A549 (cell line): ENCODE results near the gene UNC5B. TPM values are rescaled to one million over a fixed set of nuclear protein-coding genes. Genes with fewer than 3 reads are reported as not detected.
A peak's percentile ranks its signal among the peaks of the same experiment; 100 is the strongest.

Experiments
- ATAC-seq, 2 experiments: fragments of 200-7000 bp in 1 of 2; fragments of >200 bp in 1 of 2; cut with Nextera tagmentation in 1 of 2; cut with Tn5 transposase in 1 of 2; 3 replicates each; pipeline versions ENCODE4 v1.8.0 to v1.9.1; 2018 to 2020; ENCODE audit warnings: mild to moderate bottlenecking in 1 of 2, moderate library complexity in 1 of 2
- CTCF ChIA-PET: fragments of 300-600 bp; sonication (Branson Sonifier 250); formaldehyde crosslinking; extraction: SDS; loops from one replicate; lab custom pipeline; 2021; ENCODE audit warnings: antibody characterized with exemption, inconsistent platforms; lab: Yijun Ruan, JAX
- POLR2A ChIA-PET: fragments of 350-600 bp; formaldehyde crosslinking; extraction: SDS; loops from one replicate; lab custom pipeline; 2021; ENCODE audit warnings: antibody characterized with exemption, inconsistent platforms; lab: Yijun Ruan, JAX
- DNase-seq, 2 experiments: peaks; one replicate each; pipeline versions ENCODE4 v3.0.0 to v3.0.0-alpha.2; 2011 to 2016; ENCODE audit warnings: low read depth in 1 of 2, low spot score in 1 of 2
- FAIRE-seq: peaks from 2 replicates; lab custom pipeline; 2011; peaks lifted over from hg19 to GRCh38; lab: Jason Lieb, UNC
- H3K27ac ChIP-seq, 2 experiments: fragments of >200 bp; sonication (Bioruptor Twin); formaldehyde crosslinking; 3 replicates each; pipeline ENCODE4 v1.5.1; 2016 to 2017
- H3K4me1 ChIP-seq: fragments of >200 bp; sonication (Bioruptor Twin); formaldehyde crosslinking; 3 replicates; pipeline ENCODE4 v1.6.1; 2016
- H3K4me2 ChIP-seq: fragments of >200 bp; sonication (Bioruptor Twin); formaldehyde crosslinking; 3 replicates; pipeline ENCODE4 v1.6.1; 2016
- H3K4me3 ChIP-seq: fragments of >200 bp; sonication (Bioruptor Twin); formaldehyde crosslinking; 3 replicates; pipeline ENCODE4 v1.5.1; 2016
- H3K9me3 ChIP-seq: fragments of >200 bp; sonication (Bioruptor Twin); formaldehyde crosslinking; 3 replicates; pipeline ENCODE4 v1.6.1; 2016
- BHLHE40 ChIP-seq: IDR thresholded peaks from 2 replicates; pipeline ENCODE4 v1.6.1; 2012; ENCODE audit warnings: low read depth, low read length, inconsistent platforms
- CHD2 ChIP-seq: fragments of 150-350 bp; IDR thresholded peaks from 2 replicates; pipeline ENCODE4 v1.6.1; 2014; ENCODE audit warnings: low read length; ENCODE audit not compliant: partially characterized antibody
- EP300 ChIP-seq, 2 experiments: fragments of >200 bp; sonication (Bioruptor Twin); formaldehyde crosslinking; IDR thresholded peaks; 2 replicates in 1 of 2; 3 replicates in 1 of 2; pipeline ENCODE4 v1.6.1; 2016 to 2017
- HEYL ChIP-seq: fragments of 250-450 bp; sonication (Bioruptor Pico); IDR thresholded peaks from 2 replicates; pipeline ENCODE4 v1.8.0; 2021; ENCODE audit warnings: mild to moderate bottlenecking, moderate library complexity
- KDM1A ChIP-seq: fragments of 200-600 bp; sonication (generic); IDR thresholded peaks from 2 replicates; pipeline ENCODE4 v1.6.1; 2016; ENCODE audit warnings: low read depth, mild to moderate bottlenecking
- MAFK ChIP-seq: fragments of 450-650 bp; IDR thresholded peaks from 2 replicates; pipeline ENCODE4 v1.6.1; 2014; ENCODE audit not compliant: partially characterized antibody
- PHF8 ChIP-seq: fragments of 200-600 bp; sonication (generic); IDR thresholded peaks from 2 replicates; pipeline ENCODE4 v1.6.1; 2016; ENCODE audit warnings: low read depth, mild to moderate bottlenecking, antibody characterized with exemption, moderate library complexity, borderline replicate concordance
- RAD21 ChIP-seq, 2 experiments: fragments of >200 bp in 1 of 2; sonication (Bioruptor Twin) in 1 of 2; formaldehyde crosslinking in 1 of 2; IDR thresholded peaks in 1 of 2; conservative IDR thresholded peaks in 1 of 2; 2 replicates in 1 of 2; 3 replicates in 1 of 2; pipeline ENCODE4 v1.6.1; 2012 to 2018; ENCODE audit warnings: inconsistent platforms in 1 of 2
- RARB ChIP-seq: fragments of 250-450 bp; sonication (Bioruptor Pico); IDR thresholded peaks from 2 replicates; pipeline ENCODE4 v1.8.0; 2021; ENCODE audit warnings: mild to moderate bottlenecking, moderate library complexity
- RCOR1 ChIP-seq: fragments of 150-350 bp; IDR thresholded peaks from 2 replicates; pipeline ENCODE4 v1.6.1; 2014; ENCODE audit warnings: antibody characterized with exemption, low read length, low read depth
- SMC3 ChIP-seq: fragments of >200 bp; sonication (Bioruptor Twin); formaldehyde crosslinking; IDR thresholded peaks from 3 replicates; pipeline ENCODE4 v1.6.1; 2018; ENCODE audit warnings: inconsistent platforms
- TFCP2L1 ChIP-seq: fragments of 250-450 bp; sonication (Bioruptor Pico); IDR thresholded peaks from 2 replicates; pipeline ENCODE4 v1.5.0; 2021; ENCODE audit warnings: mild to moderate bottlenecking
- ZC3H11A ChIP-seq: fragments of 450-650 bp; IDR thresholded peaks from 2 replicates; pipeline ENCODE4 v1.6.1; 2014; ENCODE audit warnings: antibody characterized with exemption, mild to moderate bottlenecking
- WGBS: methylation state at CpG from one replicate; pipeline ENCODE4 v1.1.6; 2017; ENCODE audit errors: missing lambda C conversion rate; 5-methylcytosine and 5-hydroxymethylcytosine counted together
- polyA plus RNA-seq, 4 experiments: library from polyadenylated mRNA; depleted of rRNA in 3 of 4; stranded (reverse); fragments of >200 nt; fragmentation: RNase III in 1 of 4; extraction: RNeasy Plus Mini Kit Qiagen cat#74134 plus additional on column Dnase treatment in 1 of 4; gene quantifications; 2 replicates in 3 of 4; 3 replicates in 1 of 4; pipeline ENCODE4 v1.2.3, GENCODE V29; 2011 to 2017
- TF ChIP-seq, protein P1 (sequence below): fragments of 150-350 bp; IDR thresholded peaks from 2 replicates; pipeline ENCODE4 v1.6.1; 2014; ENCODE audit warnings: low read depth, mild to moderate bottlenecking, low read length
- TF ChIP-seq, protein P2 (sequence below): IDR thresholded peaks from 2 replicates; pipeline ENCODE4 v1.6.1; 2012; ENCODE audit warnings: low read depth, borderline replicate concordance
- TF ChIP-seq, protein P3 (sequence below): fragments of >200 bp; sonication (Bioruptor Twin); formaldehyde crosslinking; IDR thresholded peaks from 3 replicates; pipeline ENCODE4 v1.5.1; 2016

Gene UNC5B
- polyA plus RNA-seq, 2 of the 4 experiments (the other 2 are of a cell fraction) = 0.14 to 1.0 TPM

DNA sequence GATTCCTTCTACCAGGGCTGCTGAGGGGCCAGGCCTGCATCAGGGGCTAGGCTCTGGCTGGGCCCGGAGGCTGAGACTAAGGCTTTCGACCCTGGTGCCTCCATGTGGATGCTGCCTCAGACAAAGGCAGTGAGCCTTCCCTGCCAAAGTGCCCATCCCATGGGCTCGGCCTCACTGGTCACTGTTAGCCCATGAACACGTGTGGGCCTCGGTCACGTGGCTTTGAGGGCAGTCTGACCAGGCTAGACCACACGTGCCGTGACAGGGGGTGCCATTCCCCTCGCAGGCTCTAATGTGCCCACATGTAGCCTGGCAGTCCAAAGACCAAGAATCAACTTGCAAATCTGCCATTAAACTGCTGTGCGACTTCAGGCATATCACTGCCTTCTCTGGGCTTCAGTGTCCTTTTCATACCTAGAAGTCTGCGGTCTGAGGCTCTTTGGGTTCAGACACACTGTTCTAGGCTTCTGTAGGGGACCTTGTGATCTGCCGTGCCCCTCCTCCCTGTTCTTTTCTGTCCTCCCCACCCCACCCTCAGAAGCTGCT is 89.1 kb downstream of the UNC5B start:
- FAIRE-seq (no peak), DNase-seq (no peak), ATAC-seq (no peak)
- ChIA-PET CTCF (interaction anchor here (1.1 to 44.0 kb wide), 8 partner anchors 12 to 408 kb away, joined by 3 to 977 read pairs (median 8); partner anchors contain the start of genes CDH23 and SLC29A3), POLR2A (no interaction called here)
- Histone ChIP-seq H3K27ac (no peak overlapping the region), H3K4me2 (no peak overlapping the region), H3K9me3 (no peaks in the 10 kb centered on the region), H3K4me1 (no peaks in the 10 kb centered on the region), H3K4me3 (no peak overlapping the region)
- WGBS = 78% methylated on average over 10 of the region's 12 CpGs
- no peak for TF ChIP-seq BHLHE40
- no peak for TF ChIP-seq CHD2
- no peak for TF ChIP-seq RCOR1
- TF ChIP-seq, protein P1, sequence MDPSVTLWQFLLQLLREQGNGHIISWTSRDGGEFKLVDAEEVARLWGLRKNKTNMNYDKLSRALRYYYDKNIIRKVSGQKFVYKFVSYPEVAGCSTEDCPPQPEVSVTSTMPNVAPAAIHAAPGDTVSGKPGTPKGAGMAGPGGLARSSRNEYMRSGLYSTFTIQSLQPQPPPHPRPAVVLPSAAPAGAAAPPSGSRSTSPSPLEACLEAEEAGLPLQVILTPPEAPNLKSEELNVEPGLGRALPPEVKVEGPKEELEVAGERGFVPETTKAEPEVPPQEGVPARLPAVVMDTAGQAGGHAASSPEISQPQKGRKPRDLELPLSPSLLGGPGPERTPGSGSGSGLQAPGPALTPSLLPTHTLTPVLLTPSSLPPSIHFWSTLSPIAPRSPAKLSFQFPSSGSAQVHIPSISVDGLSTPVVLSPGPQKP = no peak
- TF ChIP-seq MAFK = no peak

DNA sequence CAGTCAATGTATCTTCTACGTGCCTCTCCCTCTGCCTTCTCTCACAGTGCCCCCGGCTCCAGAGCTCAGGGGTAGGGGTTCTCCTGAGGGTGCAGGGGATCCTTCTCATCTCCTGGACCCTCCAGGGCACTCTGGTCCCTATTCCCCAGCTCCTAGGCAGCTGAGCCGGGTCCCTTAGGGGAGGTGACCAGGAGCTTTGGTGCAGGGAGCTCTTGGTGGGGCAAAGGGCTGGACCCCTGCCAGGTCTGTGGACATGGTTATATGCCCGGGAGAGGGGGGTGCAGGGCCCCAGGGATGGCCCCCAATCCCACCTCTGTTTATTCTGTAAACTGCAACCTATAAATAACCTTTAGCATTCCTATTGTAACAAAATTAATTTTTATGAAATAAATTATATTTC is 90.1 kb downstream of the UNC5B start:
- H3K4me1 ChIP-seq = no peaks in the 10 kb centered on the region
- no peak overlapping the region for H3K4me2 ChIP-seq
- ATAC-seq (no peak), DNase-seq (no peak), FAIRE-seq (no peak)
- no peak overlapping the region for H3K4me3 ChIP-seq
- CTCF ChIA-PET = interaction anchor here (0.6 to 44.0 kb wide), 15 partner anchors 9 to 407 kb away, joined by 3 to 977 read pairs (median 4); partner anchors contain the start of genes CDH23 and SLC29A3
- WGBS = 17% methylated on average over 4 of the region's 4 CpGs
- H3K27ac ChIP-seq = no peak overlapping the region
- H3K9me3 ChIP-seq = no peaks in the 10 kb centered on the region
- POLR2A ChIA-PET = no interaction called here
- TF ChIP-seq CHD2 (no peak), ZC3H11A (no peak), PHF8 (no peak), KDM1A (no peak), EP300 (IDR thresholded peaks at IDR 0.05) (no peak), TFCP2L1 (CRISPR knock-in tag) (no peak), HEYL (CRISPR knock-in tag) (no peak)
- TF ChIP-seq, protein P2, sequence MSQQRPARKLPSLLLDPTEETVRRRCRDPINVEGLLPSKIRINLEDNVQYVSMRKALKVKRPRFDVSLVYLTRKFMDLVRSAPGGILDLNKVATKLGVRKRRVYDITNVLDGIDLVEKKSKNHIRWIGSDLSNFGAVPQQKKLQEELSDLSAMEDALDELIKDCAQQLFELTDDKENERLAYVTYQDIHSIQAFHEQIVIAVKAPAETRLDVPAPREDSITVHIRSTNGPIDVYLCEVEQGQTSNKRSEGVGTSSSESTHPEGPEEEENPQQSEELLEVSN = no peak

DNA sequence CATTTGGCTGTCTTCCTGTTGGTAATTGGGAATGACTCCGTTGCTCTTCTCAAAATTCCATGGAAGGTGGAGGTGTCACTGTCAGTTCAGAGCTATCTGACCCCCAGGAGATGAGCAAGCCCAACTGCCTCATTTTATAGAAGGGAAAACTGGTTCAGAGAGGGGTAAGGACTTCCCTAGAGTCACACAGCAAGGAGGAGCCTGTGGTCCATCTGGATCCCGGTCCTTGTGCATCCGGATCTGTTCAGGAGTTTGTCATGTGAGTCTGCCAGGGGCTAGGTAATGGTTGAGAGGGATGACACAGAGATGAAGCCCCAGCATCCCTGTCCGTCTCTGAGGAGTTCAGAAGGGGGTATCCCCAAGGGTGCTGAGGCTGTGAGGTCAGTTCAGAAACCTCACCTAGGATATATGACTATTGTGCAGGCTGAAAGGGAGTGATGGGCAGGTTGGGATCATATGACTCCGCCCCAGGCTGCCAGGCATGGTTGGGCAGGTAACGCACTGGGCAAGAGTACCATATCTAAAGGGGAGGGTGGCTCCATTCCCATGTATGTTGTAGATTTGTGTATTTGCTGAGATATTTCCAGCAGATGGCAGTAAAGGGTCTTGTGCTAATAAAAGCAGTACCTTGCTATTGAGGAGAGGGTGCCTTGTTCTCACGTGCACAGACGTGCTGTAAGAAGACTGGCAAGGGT is 90.7 kb downstream of the UNC5B start:
- H3K9me3 ChIP-seq = no peaks in the 10 kb centered on the region
- TF ChIP-seq, protein P3, sequence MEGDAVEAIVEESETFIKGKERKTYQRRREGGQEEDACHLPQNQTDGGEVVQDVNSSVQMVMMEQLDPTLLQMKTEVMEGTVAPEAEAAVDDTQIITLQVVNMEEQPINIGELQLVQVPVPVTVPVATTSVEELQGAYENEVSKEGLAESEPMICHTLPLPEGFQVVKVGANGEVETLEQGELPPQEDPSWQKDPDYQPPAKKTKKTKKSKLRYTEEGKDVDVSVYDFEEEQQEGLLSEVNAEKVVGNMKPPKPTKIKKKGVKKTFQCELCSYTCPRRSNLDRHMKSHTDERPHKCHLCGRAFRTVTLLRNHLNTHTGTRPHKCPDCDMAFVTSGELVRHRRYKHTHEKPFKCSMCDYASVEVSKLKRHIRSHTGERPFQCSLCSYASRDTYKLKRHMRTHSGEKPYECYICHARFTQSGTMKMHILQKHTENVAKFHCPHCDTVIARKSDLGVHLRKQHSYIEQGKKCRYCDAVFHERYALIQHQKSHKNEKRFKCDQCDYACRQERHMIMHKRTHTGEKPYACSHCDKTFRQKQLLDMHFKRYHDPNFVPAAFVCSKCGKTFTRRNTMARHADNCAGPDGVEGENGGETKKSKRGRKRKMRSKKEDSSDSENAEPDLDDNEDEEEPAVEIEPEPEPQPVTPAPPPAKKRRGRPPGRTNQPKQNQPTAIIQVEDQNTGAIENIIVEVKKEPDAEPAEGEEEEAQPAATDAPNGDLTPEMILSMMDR = peak; percentile 56
- TF ChIP-seq RARB (CRISPR knock-in tag) (no peak), RAD21 (conservative IDR thresholded peaks at IDR 0.05 in 1 of 2, IDR thresholded peaks at IDR 0.05 in 1 of 2) (peak; percentile 37 to 52; a peak in 4 of 5 replicates), SMC3 (0 out of 3 replicates have a peak, but pooled peaks have one; percentile 22), EP300 (IDR thresholded peaks at IDR 0.05) (no peak)
- H3K4me1 ChIP-seq = no peaks in the 10 kb centered on the region
- POLR2A ChIA-PET = no interaction called here
- FAIRE-seq (peak; percentile 73), DNase-seq (peak; percentile 73), ATAC-seq (peak; percentile 75 to 90)
- no peak overlapping the region for H3K4me3 ChIP-seq
- no peak overlapping the region for H3K27ac ChIP-seq
- CTCF ChIA-PET = interaction anchor here (0.6 to 44.0 kb wide), 25 partner anchors 10 to 474 kb away, joined by 3 to 977 read pairs (median 4); partner anchors contain the start of genes CDH23 and SLC29A3
- no peak overlapping the region for H3K4me2 ChIP-seq
- WGBS = 12% methylated on average over 8 of the region's 8 CpGs
